Endothelial cell (in vitro differentiated cells): ENCODE data around the gene GRM5. TPM values are rescaled to one million over a fixed set of nuclear protein-coding genes. Genes with fewer than 3 reads are reported as not detected.

Experiments used
- DNase-seq: peaks from one replicate; pipeline ENCODE4 v3.0.0; 2021; ENCODE audit warnings: low spot score
- H3K27ac Mint-ChIP-seq: one replicate; pipeline ENCODE4 v1.8.0; 2021; ENCODE audit warnings: mixed read lengths, inconsistent platforms; ENCODE audit not compliant: unreplicated experiment
- H3K27me3 Mint-ChIP-seq: one replicate; pipeline ENCODE4 v1.8.0; 2021; ENCODE audit warnings: mild to moderate bottlenecking, moderate library complexity, mixed read lengths, inconsistent platforms; ENCODE audit not compliant: unreplicated experiment
- H3K36me3 Mint-ChIP-seq: one replicate; pipeline ENCODE4 v1.8.0; 2021; ENCODE audit warnings: mild to moderate bottlenecking, low read depth, mixed read lengths, inconsistent platforms; ENCODE audit not compliant: unreplicated experiment
- H3K4me1 Mint-ChIP-seq: one replicate; pipeline ENCODE4 v1.8.0; 2021; ENCODE audit warnings: mild to moderate bottlenecking, mixed read lengths, inconsistent platforms; ENCODE audit not compliant: unreplicated experiment
- H3K4me3 Mint-ChIP-seq: one replicate; pipeline ENCODE4 v1.8.0; 2021; ENCODE audit warnings: mild to moderate bottlenecking, mixed read lengths, inconsistent platforms; ENCODE audit not compliant: unreplicated experiment
- H3K9me3 Mint-ChIP-seq: one replicate; pipeline ENCODE4 v1.8.0; 2021; ENCODE audit warnings: mixed read lengths, inconsistent platforms; ENCODE audit not compliant: unreplicated experiment
- CTCF ChIP-seq: fragments of 200-600 bp; sonication (generic); IDR thresholded peaks from one replicate; pipeline ENCODE4 v1.5.0; 2021; ENCODE audit warnings: antibody characterized with exemption; ENCODE audit not compliant: unreplicated experiment
- total RNA-seq: library from RNA; stranded (reverse); fragmentation: NEBNext Ultra II Directional; extraction: Animal tissue kit (Norgen Biotek cat#: 25700); gene quantifications from one replicate; pipeline ENCODE4 v1.2.1, GENCODE V29; 2021; ENCODE audit not compliant: unreplicated experiment

GRM5 gene
- total RNA-seq, 1 donor from 2014 or later = 0.28 TPM

GRCh38 chr11:88623531-88623930 lies 442.3 kb downstream of the GRM5 start:
- peaks cover 14% of the 10 kb centered on the region for H3K4me1 Mint-ChIP-seq
- TF ChIP-seq CTCF = no peak
- no peak for DNase-seq
- H3K9me3 Mint-ChIP-seq = no peaks in the 10 kb centered on the region
- no peaks in the 10 kb centered on the region for H3K36me3 Mint-ChIP-seq
- H3K27me3 Mint-ChIP-seq = no peaks in the 10 kb centered on the region
- no peak overlapping the region for H3K4me3 Mint-ChIP-seq
- no peak overlapping the region for H3K27ac Mint-ChIP-seq

GRCh38 chr11:88620568-88621130 lies 445.1 kb downstream of the GRM5 start:
- Mint-ChIP-seq H3K36me3 (no peaks in the 10 kb centered on the region), H3K9me3 (no peaks in the 10 kb centered on the region), H3K27me3 (peaks cover 1% of the 10 kb centered on the region), H3K27ac (no peak overlapping the region), H3K4me1 (peaks cover 33% of the 10 kb centered on the region), H3K4me3 (no peak overlapping the region)
- no peak for TF ChIP-seq CTCF
- no peak for DNase-seq

- Mint-ChIP-seq H3K27ac (no peak overlapping the region), H3K4me1 (peaks cover 35% of the 10 kb centered on the region), H3K36me3 (no peaks in the 10 kb centered on the region), H3K4me3 (no peak overlapping the region), H3K27me3 (peaks cover 1% of the 10 kb centered on the region), H3K9me3 (no peaks in the 10 kb centered on the region)
- no peak for DNase-seq
- TF ChIP-seq CTCF = no peak
Measured at GRCh38 chr11:88619656-88620385, 446.0 kb downstream of the GRM5 start.

GRCh38 chr11:88619071-88619425 lies 446.7 kb downstream of the GRM5 start:
- Mint-ChIP-seq H3K4me3 (no peak overlapping the region), H3K27ac (peak overlapping the region; percentile 95), H3K9me3 (no peaks in the 10 kb centered on the region), H3K27me3 (peaks cover 1% of the 10 kb centered on the region), H3K4me1 (peaks cover 35% of the 10 kb centered on the region), H3K36me3 (no peaks in the 10 kb centered on the region)
- TF ChIP-seq CTCF = no peak
- DNase-seq = no peak

- no peak for TF ChIP-seq CTCF
- H3K9me3 Mint-ChIP-seq = no peaks in the 10 kb centered on the region
- peak; percentile 5 for DNase-seq
- H3K27ac Mint-ChIP-seq = peak overlapping the region; percentile 95
- H3K27me3 Mint-ChIP-seq = peaks cover 1% of the 10 kb centered on the region
- H3K36me3 Mint-ChIP-seq = no peaks in the 10 kb centered on the region
- H3K4me3 Mint-ChIP-seq = no peak overlapping the region
- H3K4me1 Mint-ChIP-seq = peaks cover 35% of the 10 kb centered on the region
Measured at GRCh38 chr11:88618327-88619070, 447.3 kb downstream of the GRM5 start.
